GM21723 (cell line): ENCODE results near the gene TOB1.
"Not testable (repeated sequence)": the region's sequence is repeated elsewhere in the genome, so short reads cannot be mapped to it uniquely, and the experiment has no call there.

Experiments
- ATAC-seq: cut with Tn5 transposase; IDR thresholded peaks from one replicate; pipeline ENCODE4 v1.9.1; 2021; ENCODE audit warnings: mild to moderate bottlenecking, moderate library complexity; ENCODE audit not compliant: unreplicated experiment

The TOB1 gene

DNA sequence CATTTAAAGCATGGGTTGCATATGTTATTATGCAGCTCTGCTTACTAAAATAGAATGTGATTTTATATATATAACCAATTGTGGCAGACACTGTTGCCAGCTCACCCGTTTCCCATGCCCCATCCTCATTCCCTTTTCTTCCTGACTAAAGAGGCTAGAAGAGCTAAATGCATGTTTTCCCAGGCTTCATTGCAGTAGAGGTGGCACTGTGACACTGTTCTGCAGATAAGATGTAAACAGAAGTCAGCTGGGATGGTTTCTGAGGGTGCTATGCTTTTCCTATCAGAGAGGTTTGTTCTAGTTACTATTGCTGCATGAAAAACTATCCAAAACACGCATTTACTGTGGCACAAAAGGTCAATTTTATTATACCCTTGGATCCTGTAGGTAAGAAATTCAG is 5.7 kb upstream of the TOB1 start:
- ATAC-seq = no peak

DNA sequence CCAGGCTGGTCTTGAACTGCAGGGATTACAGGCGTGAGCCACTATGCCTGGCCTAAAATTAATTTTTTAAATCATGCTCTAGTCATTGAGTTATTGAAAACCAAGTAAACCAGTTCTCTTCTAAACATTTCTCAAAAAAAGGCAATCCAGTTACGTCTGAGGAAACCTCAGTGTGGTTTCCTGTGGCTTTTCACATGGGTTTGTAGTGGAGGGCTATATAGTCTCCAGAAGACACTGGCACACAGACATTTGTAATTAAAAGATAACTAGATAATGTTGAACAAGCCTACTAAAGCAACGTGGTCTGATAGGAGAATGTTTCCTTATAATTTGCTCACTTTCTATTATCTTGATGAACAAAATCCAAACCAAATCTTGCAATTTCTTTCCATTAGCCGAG is 5.2 kb upstream of the TOB1 start:
- no peak for ATAC-seq

DNA sequence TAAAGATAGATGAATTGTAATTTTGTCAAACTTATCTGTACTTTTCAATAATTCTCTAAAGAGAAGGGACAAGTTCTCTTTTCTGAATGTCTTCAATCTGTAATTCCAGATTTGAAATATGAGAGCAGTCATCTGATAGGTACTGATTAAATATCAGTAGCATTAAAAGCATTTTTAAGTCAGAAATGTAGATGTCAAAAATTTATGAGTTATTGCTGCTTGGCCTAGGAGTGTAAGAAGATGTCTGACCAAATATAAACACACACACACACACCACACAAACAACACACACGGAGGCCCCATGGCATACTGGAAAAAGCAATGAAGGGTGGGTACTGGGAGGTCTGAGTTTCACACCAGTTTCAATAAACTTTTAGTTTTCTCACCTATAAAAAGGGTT is 2.4 kb upstream of the TOB1 start:
- no peak for ATAC-seq

DNA sequence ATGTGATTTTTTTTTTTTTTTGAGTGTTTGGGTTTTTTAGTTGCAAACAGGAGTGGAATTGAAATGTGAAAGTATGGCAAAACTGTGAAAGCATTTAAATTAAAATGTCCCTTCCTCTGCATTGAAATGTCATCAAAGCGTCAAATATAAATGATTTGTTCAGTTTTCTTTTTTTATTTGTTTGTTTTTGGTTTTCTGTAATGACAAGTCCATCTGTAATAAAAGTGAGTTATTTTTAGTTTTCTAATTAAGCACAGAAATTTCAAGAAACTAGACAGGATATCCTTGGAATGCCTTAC is 1.9 kb upstream of the TOB1 start:
- ATAC-seq = no peak

DNA sequence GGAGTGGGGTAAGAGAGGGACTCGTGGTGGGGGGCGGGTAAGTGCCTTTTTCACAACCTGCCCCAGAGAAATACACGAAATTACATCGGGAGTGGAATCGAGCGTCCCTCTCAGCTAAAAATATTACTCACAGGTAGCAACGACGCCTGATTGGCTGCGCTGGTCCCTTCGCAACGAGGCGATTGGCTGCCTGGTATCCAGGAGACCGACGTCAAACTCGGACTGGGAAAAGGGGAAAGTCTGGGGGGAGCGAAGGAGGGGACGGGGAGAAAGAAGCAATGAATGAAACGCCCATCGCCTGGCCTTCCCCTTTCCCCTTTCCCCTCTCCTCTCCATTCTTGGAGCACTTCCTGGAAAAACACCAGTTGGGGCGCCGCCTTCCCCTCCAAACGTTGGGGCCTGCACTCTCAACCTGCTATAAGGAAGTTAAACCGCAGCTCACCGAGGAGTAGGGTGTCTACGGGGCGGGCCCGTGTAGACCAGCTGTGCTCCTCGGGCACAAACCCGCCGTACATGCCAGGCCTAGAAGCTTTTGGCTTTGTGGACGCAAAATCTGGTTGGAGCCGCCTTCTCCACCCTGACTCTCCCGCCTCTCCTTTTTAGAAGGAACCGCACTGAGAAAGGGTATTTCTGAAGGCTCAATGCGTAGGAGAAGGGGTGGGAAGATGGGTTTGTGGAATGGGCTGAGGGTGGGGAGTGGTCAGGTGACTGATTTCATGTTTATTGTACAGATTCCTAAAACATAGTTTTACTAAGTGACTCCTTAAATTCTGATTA is 1.4 kb upstream of the TOB1 start:
- ATAC-seq = peak; percentile 50

- peak; percentile 15 for ATAC-seq
These were observed 802 bp upstream of the TOB1 start for GRCh38 chr17:50866950-50867362.

DNA sequence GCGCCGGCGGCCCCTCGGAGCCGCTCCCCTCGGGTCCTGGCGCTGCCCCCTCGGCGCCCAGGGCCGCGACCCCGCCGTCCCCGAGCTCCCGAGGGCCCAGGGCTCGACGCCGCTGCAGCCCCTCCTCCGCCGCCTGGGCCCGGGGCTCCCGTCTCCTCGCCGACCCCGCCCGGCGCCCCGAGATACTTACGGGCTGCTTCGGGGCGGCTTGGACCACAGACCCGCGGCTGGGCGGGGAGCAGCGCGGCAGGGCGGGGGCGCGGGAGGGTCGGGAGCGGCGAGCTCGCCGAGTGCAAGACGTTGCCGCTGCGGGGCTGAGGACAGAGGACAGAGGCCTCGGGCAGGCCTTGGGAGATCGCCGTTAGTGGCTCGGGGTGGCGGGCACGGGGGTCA is 290 bp downstream of the TOB1 start:
- ATAC-seq = peak; percentile 1

DNA sequence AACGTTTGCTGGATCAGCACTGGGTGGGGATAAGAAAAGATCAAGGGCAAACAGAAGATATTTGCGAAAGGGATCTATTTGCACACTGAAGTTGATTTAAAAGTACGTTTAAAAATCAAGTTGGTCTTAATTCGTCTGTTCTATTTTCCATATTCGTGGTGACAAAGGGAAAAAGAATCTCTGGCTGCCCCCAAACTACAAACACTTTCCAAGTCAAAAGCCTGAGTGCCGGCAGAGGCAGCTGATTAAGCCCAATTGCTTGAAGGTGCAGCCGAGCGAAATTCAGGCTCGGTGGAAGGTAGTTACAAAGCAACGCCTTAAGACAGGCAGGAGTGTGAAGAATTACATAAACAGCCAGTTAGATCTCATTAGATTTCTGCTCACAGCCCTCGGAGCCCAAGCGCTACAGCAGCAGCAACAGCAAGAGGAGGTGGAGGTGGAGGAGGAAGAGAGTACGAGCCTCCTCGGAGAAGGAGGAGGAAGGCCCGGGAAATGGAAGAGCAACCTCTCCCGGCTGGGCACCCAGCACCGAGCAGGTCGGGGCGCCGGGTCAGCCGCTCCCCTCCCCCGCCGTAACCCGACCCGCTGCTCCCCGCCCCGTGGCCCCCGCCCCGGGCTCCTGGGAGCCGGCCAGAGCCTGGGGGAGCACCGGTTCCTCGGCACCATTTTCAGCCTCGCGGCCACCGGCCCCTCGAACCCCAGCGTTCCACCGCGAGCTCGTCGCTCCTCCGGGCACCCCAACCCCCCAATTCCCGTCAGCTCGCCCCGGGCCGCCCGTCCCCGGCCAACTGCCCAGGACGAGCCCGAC is 890 bp downstream of the TOB1 start:
- peak; percentile 20 for ATAC-seq

DNA sequence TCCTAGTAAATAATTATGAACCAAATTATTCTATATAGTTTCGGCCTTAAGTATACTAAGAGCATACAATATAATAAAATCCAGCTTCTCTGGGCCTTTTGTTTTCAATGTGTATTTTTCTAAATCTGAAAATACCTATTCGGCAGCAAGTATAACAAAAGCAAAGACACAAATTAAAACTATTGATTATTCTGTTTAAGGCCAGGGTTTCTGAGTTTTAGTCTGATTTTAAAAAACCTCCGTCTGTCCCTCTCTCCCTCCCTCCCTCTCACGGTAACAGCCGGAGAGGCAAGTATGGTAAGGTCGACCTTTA is 1.5 kb downstream of the TOB1 start:
- no peak for ATAC-seq

DNA sequence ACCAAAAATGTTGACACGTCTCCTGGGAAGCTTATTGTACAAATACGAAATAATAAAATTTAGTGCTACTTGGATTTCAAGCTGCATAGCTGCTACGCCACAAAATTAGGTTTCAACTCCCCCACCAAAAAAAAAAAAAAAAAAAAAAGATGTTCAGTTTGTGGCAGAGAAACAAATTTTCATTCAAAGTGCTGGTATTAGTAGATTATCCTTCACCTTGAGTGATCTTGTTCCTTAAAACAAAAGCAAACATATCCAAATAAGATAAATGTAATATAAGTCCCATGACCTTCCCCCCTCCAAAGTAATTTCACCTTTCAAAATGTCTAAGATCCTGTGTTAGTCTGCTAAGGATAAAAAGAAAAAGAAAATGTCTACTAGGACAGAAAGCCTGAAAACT is 2.2 kb downstream of the TOB1 start:
- no peak for ATAC-seq

- no peak for ATAC-seq
These were observed 2.8 kb downstream of the TOB1 start for GRCh38 chr17:50863221-50863843.

DNA sequence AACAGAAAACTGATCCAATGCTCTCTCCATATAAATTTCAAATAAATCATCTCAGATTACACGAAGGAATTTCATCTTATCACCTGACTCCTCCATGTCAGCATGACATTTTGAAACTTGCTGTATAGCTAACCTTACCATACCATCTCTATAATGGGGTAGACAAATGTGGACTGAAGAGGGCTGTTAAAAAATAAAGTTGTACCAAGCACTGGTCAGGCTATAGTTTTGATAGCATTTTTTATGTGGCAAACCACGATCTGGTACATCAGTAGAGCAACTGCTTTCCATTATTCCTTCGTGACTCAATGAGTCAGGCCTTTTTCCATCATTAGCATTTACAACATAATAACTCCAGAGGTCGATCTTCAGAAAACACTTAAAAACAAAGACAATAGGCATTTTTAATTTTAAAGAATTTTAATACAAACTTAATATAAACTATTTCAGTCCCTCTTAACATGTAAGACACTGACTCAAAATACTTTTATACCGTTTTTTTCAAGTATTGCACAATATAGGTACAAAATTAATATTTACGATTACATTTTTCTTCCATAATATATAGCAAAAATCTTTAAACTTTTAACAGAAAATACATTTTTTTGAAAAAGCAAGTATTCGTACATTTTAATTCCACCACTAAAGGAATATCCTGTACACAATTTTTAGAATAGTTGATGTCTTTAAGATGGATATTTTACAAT is 4.2 kb downstream of the TOB1 start:
- no peak for ATAC-seq

DNA sequence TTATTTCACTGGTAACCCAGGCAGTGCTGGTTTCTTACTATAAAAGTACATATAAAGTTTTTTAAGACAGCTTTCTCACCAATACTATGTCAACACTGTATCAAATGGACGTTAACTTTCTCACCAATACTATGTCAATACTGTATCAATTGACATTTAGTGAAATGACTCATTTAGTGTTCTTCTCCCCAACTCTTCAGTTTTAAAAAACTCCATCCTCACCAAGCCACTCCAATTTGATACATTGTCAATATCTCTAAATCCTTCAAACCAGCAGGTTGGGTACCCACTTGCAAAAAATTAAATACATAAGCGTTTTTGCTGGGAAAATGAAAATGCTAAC is 4.8 kb downstream of the TOB1 start:
- ATAC-seq = no peak

GRCh38 chr17:50859727-50860126 is 6.4 kb downstream of the TOB1 start:
- not testable (repeated sequence) for ATAC-seq

DNA sequence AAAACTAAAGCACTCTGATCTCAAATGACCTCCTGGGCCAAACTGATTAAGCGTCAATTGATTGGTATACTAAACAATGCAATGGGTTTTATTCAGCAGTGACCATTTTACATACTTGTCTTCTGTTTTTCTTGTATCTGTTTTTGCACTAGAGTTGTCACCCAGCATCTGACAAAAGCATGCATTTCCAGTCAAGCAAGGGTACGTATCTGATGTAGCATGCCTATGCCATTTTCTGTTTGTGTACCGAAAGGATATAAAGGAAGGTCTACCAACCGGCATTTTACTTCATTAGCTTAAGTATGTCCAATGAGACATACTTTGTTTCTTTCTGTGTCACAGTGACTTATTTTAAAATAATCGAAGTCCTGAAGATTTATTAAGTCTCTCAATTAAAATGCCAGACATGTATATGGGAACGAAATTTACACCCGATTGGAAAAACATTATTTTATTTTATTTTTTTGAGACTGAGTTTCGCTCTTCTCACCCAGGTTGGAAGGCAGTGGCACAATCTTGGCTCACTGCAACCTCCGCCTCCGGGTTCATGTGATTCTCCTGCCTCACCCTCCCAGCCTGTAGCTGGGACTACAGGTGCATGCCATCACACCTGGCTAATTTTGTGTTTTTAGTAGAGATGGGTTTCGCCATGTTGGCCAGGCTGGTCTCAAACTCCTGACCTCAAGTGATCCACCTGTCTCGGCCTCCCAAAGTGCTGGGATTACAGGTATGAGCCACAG is 7.5 kb downstream of the TOB1 start:
- ATAC-seq = no peak

GRCh38 chr17:50856431-50856830 is 9.7 kb downstream of the TOB1 start:
- ATAC-seq = no peak

DNA sequence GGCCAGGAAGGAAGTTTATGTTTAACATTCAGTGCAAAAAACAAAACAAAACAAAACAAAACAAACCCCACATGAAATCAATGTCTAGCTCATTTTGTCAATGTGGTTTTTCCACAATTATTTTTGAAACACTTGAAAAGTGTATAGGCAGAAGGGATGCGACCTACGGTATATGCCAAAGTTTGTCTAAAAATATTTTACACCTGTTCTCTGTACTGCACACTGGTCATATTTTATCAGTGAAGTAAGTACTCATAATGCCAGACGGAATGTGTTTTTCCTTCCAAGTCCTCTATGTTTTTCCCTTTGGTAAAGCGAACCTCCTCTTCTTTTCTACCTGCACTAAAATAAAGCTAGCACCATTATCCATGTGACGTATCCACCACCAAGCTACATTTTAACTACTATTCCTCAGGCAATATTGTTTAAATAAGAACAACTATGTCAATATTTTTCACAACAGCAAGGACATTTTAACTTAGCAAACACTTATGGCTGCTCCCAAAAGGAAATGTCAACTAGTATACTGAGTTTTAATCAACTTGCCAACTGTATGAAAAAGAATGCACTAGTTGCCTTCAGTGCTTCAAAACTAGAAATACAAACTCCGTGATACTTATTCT is 10.3 kb downstream of the TOB1 start:
- no peak for ATAC-seq

DNA sequence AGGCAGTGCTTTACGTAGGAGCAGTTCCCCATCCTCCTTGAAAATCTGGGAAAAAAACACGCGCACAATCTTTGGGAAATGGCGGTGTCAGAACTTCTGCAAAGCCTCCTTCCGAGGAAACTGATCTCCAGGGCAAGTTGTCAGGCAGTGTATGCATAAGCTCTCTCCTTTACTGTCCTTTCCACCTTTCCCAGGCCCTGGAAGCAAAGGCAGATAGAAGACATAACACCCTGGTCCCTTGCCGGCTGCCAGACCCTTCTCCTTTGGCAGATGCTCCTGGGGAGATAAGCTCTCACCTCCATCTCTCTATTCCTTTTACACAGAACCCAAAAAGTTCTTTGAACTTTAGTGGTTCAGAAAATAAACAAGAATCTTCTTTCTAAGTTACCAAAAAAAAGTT is 12.4 kb downstream of the TOB1 start:
- no peak for ATAC-seq

GRCh38 chr17:50853015-50853615 is 13.0 kb downstream of the TOB1 start:
- no peak for ATAC-seq

GRCh38 chr17:50850640-50851039 is 15.5 kb downstream of the TOB1 start:
- no peak for ATAC-seq
